H9 (cell line): Measurements from ENCODE around the gene TCF15. TPM values are rescaled to one million over a fixed set of nuclear protein-coding genes. Genes with fewer than 3 reads are reported as not detected.

Source experiments
- DNase-seq: peaks from one replicate; pipeline ENCODE4 v3.0.0-alpha.2; 2017
- H2AFZ ChIP-seq: one replicate; pipeline ENCODE4 v1.6.1; 2013; ENCODE audit warnings: mild to moderate bottlenecking, low read length, control low read depth, moderate library complexity
- H2AK5ac ChIP-seq: 2 replicates; pipeline ENCODE4 v1.6.1; 2013; ENCODE audit warnings: low read length, control low read depth, mixed read lengths; ENCODE audit not compliant: insufficient read length
- H2BK120ac ChIP-seq: one replicate; pipeline ENCODE4 v1.6.1; 2013; ENCODE audit warnings: low read depth, mild to moderate bottlenecking, low read length, control low read depth, inconsistent platforms; ENCODE audit not compliant: poor library complexity, severe bottlenecking
- H2BK12ac ChIP-seq: 2 replicates; pipeline ENCODE4 v1.6.1; 2013; ENCODE audit warnings: low read length, control low read depth, mixed read lengths, low read depth; ENCODE audit not compliant: insufficient read length
- H2BK15ac ChIP-seq: 2 replicates; pipeline ENCODE4 v1.6.1; 2013; ENCODE audit warnings: low read depth, low read length, control low read depth
- H2BK20ac ChIP-seq: one replicate; pipeline ENCODE4 v1.6.1; 2013; ENCODE audit warnings: low read depth, mild to moderate bottlenecking, low read length, control low read depth, inconsistent platforms; ENCODE audit not compliant: poor library complexity, severe bottlenecking
- H2BK5ac ChIP-seq: 2 replicates; pipeline ENCODE4 v1.6.1; 2013; ENCODE audit warnings: low read length, control low read depth, mixed read lengths; ENCODE audit not compliant: insufficient read length
- H3K14ac ChIP-seq: 2 replicates; pipeline ENCODE4 v1.6.1; 2013; ENCODE audit warnings: low read length, control low read depth; ENCODE audit not compliant: insufficient read depth
- H3K18ac ChIP-seq: 2 replicates; pipeline ENCODE4 v1.6.1; 2013; ENCODE audit warnings: low read depth, mild to moderate bottlenecking, mixed read lengths, low read length, control low read depth; ENCODE audit not compliant: insufficient read length
- H3K23ac ChIP-seq: 2 replicates; pipeline ENCODE4 v1.6.1; 2013; ENCODE audit warnings: low read length, control low read depth, mixed read lengths, low read depth; ENCODE audit not compliant: insufficient read length
- H3K23me2 ChIP-seq: 2 replicates; pipeline ENCODE4 v1.6.1; 2013; ENCODE audit warnings: low read depth, mild to moderate bottlenecking, mixed read lengths, low read length, control low read depth; ENCODE audit not compliant: insufficient read length, poor library complexity, severe bottlenecking
- H3K27ac ChIP-seq: 2 replicates; pipeline ENCODE4 v1.5.1; 2013; ENCODE audit warnings: low read length, control low read depth, mixed read lengths, low read depth; ENCODE audit not compliant: insufficient read length
- H3K27me3 ChIP-seq: 2 replicates; pipeline ENCODE4 v1.6.1; 2013; ENCODE audit warnings: low read length, control low read depth, inconsistent platforms; ENCODE audit not compliant: insufficient read depth
- H3K4ac ChIP-seq: 2 replicates; pipeline ENCODE4 v1.6.1; 2013; ENCODE audit warnings: low read depth, mild to moderate bottlenecking, control low read depth, inconsistent platforms, low read length, moderate library complexity
- H3K4me1 ChIP-seq: 2 replicates; pipeline ENCODE4 v1.6.1; 2013; ENCODE audit warnings: low read length, control low read depth, inconsistent platforms; ENCODE audit not compliant: insufficient read depth
- H3K4me2 ChIP-seq: 2 replicates; pipeline ENCODE4 v1.6.1; 2013; ENCODE audit warnings: low read length, control low read depth, mixed read lengths; ENCODE audit not compliant: insufficient read length, insufficient read depth
- H3K56ac ChIP-seq: 2 replicates; pipeline ENCODE4 v1.6.1; 2013; ENCODE audit warnings: low read depth, mild to moderate bottlenecking, mixed read lengths, low read length, control low read depth; ENCODE audit not compliant: insufficient read length
- H3K79me1 ChIP-seq: 2 replicates; pipeline ENCODE4 v1.6.1; 2013; ENCODE audit warnings: low read depth, mild to moderate bottlenecking, moderate library complexity, low read length, control low read depth, inconsistent platforms; ENCODE audit not compliant: insufficient read depth, poor library complexity, severe bottlenecking
- H3K79me2 ChIP-seq: 2 replicates; pipeline ENCODE4 v1.6.1; 2013; ENCODE audit warnings: low read length, control low read depth, inconsistent platforms; ENCODE audit not compliant: insufficient read depth
- H3K9ac ChIP-seq: 2 replicates; pipeline ENCODE4 v1.6.1; 2013; ENCODE audit warnings: low read length, control low read depth, mixed read lengths; ENCODE audit not compliant: insufficient read length; ENCODE audit errors: extremely low read depth
- H3K9me3 ChIP-seq: one replicate; pipeline ENCODE4 v1.6.1; 2013; ENCODE audit warnings: low read depth, low read length, inconsistent platforms; ENCODE audit not compliant: control insufficient read depth
- H3T11ph ChIP-seq: one replicate; pipeline ENCODE4 v1.6.1; 2013; ENCODE audit warnings: mild to moderate bottlenecking, low read length, control low read depth, inconsistent platforms
- H4K20me1 ChIP-seq: one replicate; pipeline ENCODE4 v1.6.1; 2013; ENCODE audit not compliant: control insufficient read depth, insufficient read length, insufficient read depth
- H4K5ac ChIP-seq: 2 replicates; pipeline ENCODE4 v1.6.1; 2013; ENCODE audit warnings: low read depth, mild to moderate bottlenecking, mixed read lengths, low read length, control low read depth; ENCODE audit not compliant: insufficient read length
- H4K8ac ChIP-seq: replicated peaks from 2 replicates; pipeline ENCODE4 v1.6.1; 2013; ENCODE audit warnings: low read length, control low read depth, mixed read lengths, low read depth; ENCODE audit not compliant: insufficient read length
- H4K91ac ChIP-seq: 2 replicates; pipeline ENCODE4 v1.6.1; 2013; ENCODE audit warnings: low read depth, mild to moderate bottlenecking, moderate library complexity, mixed read lengths, low read length, control low read depth; ENCODE audit not compliant: insufficient read length
- H3K27ac Mint-ChIP-seq, 3 experiments: 2 replicates in 2 of 3; 3 replicates in 1 of 3; pipeline ENCODE4 v1.8.0; 2020 to 2021; ENCODE audit warnings: mixed read lengths in 3 of 3, mild to moderate bottlenecking in 1 of 3, moderate library complexity in 1 of 3
- H3K27me3 Mint-ChIP-seq: 2 replicates; pipeline ENCODE4 v1.8.0; 2021; ENCODE audit warnings: low read depth, mild to moderate bottlenecking, moderate library complexity, mixed read lengths
- H3K36me3 Mint-ChIP-seq, 3 experiments: 2 replicates in 2 of 3; 3 replicates in 1 of 3; pipeline ENCODE4 v1.8.0; 2020 to 2021; ENCODE audit warnings: low read depth in 3 of 3, mixed read lengths in 3 of 3; ENCODE audit not compliant: insufficient read depth in 1 of 3
- H3K4me1 Mint-ChIP-seq, 2 experiments: 2 replicates each; pipeline ENCODE4 v1.8.0; 2020; ENCODE audit warnings: mixed read lengths in 2 of 2
- H3K4me3 Mint-ChIP-seq, 2 experiments: 2 replicates in 1 of 2; 3 replicates in 1 of 2; pipeline ENCODE4 v1.8.0; 2020 to 2021; ENCODE audit warnings: mild to moderate bottlenecking in 2 of 2, mixed read lengths in 2 of 2, moderate library complexity in 1 of 2
- H3K9me3 Mint-ChIP-seq, 2 experiments: 2 replicates in 1 of 2; 3 replicates in 1 of 2; pipeline ENCODE4 v1.8.0; 2020; ENCODE audit warnings: mild to moderate bottlenecking in 2 of 2, mixed read lengths in 2 of 2, moderate library complexity in 1 of 2
- CTCF ChIP-seq: fragments of 200-600 bp; sonication (generic); conservative IDR thresholded peaks from 3 replicates; pipeline ENCODE4 v1.8.0; 2021; ENCODE audit warnings: antibody characterized with exemption, mild to moderate bottlenecking
- WGBS: extraction: QIAGEN DNeasy Blood & Tissue Kit; methylation state at CpG from one replicate; pipeline ENCODE4 v1.1.7; 2013; ENCODE audit warnings: missing lambda C conversion rate, low lambda C conversion rate, mixed read lengths; ENCODE audit not compliant: insufficient read length; ENCODE audit errors: extremely low coverage; 5-methylcytosine and 5-hydroxymethylcytosine counted together
- total RNA-seq: library from RNA; stranded (reverse); gene quantifications from 2 replicates; pipeline ENCODE4 v1.2.1, GENCODE V29; 2021

TCF15 gene
- total RNA-seq, 1 experiment from 2014 or later: 2.0 TPM

- H3K23ac ChIP-seq: no peak overlapping the region
- H2BK15ac ChIP-seq: no peak overlapping the region
- Mint-ChIP-seq H3K27ac (no peak overlapping the region), H3K9me3 (no peaks in the 10 kb centered on the region), H3K4me1 (peaks cover 13 to 19% of the 10 kb centered on the region in 2 experiments), H3K4me3 (no peak overlapping the region), H3K27me3 (peaks cover 25% of the 10 kb centered on the region), H3K36me3 (no peaks in the 10 kb centered on the region)
- H3K4me2 ChIP-seq: no peak overlapping the region
- no peaks in the 10 kb centered on the region for H4K20me1 ChIP-seq
- H2BK20ac ChIP-seq: no peak overlapping the region
- H3K4ac ChIP-seq: no peak overlapping the region
- no peak overlapping the region for H3K9ac ChIP-seq
- H4K5ac ChIP-seq: no peak overlapping the region
- H3K9me3 ChIP-seq: no peaks in the 10 kb centered on the region
- 0 out of 2 replicates have a peak, but pooled peaks cover 5% of the 10 kb centered on the region for H3K4me1 ChIP-seq
- H2AK5ac ChIP-seq: no peak overlapping the region
- no peak overlapping the region for H3K56ac ChIP-seq
- H4K91ac ChIP-seq: no peak overlapping the region
- no CpG with 5 or more reads among the region's 4 CpGs for WGBS
- H3K79me1 ChIP-seq: no peaks in the 10 kb centered on the region
- DNase-seq: no peak
- no peaks in the 10 kb centered on the region for H3K27me3 ChIP-seq
- H3K23me2 ChIP-seq: no peaks in the 10 kb centered on the region
- H2AFZ ChIP-seq: no peak overlapping the region
- no peak overlapping the region for H3K18ac ChIP-seq
- H4K8ac ChIP-seq: no peak overlapping the region
- no peak overlapping the region for H2BK12ac ChIP-seq
- no peak overlapping the region for H3K14ac ChIP-seq
- H2BK5ac ChIP-seq: no peak overlapping the region
- TF ChIP-seq CTCF: no peak
- no peak overlapping the region for H2BK120ac ChIP-seq
- no peak overlapping the region for H3K27ac ChIP-seq
- H3K79me2 ChIP-seq: no peaks in the 10 kb centered on the region
- H3T11ph ChIP-seq: no peak overlapping the region
Measured at GRCh38 chr20:623704-624103, 13.6 kb upstream of the TCF15 start.
